CD8-positive, alpha-beta memory T cell (primary cell): ENCODE measurements around the gene ZNF575. TPM values are rescaled to one million over a fixed set of nuclear protein-coding genes. Genes with fewer than 3 reads are reported as not detected.

Experiments
- CTCF ChIA-PET: fragments of 350-600 bp; sonication (Branson Sonifier 250); formaldehyde crosslinking; loops from one replicate; lab custom pipeline; 2021; ENCODE audit warnings: antibody characterized with exemption; lab: Charles Lee
- POLR2A ChIA-PET: fragments of 350-600 bp; sonication (Branson Sonifier 250); formaldehyde crosslinking; loops from one replicate; lab custom pipeline; 2021; ENCODE audit warnings: antibody characterized with exemption; lab: Charles Lee
- DNase-seq, 5 donors: peaks; one replicate each; pipeline versions ENCODE4 v3.0.0 to v3.0.0-alpha.2; 2020 to 2022; ENCODE audit warnings: mixed read lengths in 1 of 5
- H3K27ac ChIP-seq: one replicate; pipeline ENCODE4 v1.7.0; 2013; ENCODE audit warnings: low read depth, mild to moderate bottlenecking, low read length, moderate library complexity
- H3K27me3 ChIP-seq: 2 replicates; pipeline ENCODE4 v1.7.0; 2013; ENCODE audit warnings: low read length, mild to moderate bottlenecking; ENCODE audit not compliant: insufficient read depth, poor library complexity, severe bottlenecking
- H3K36me3 ChIP-seq: 2 replicates; pipeline ENCODE4 v1.7.0; 2013; ENCODE audit warnings: mild to moderate bottlenecking, low read length, moderate library complexity; ENCODE audit not compliant: insufficient read depth
- H3K4me1 ChIP-seq: 2 replicates; pipeline ENCODE4 v1.7.0; 2013; ENCODE audit warnings: mild to moderate bottlenecking, low read length, moderate library complexity; ENCODE audit not compliant: insufficient read depth
- H3K4me3 ChIP-seq: 2 replicates; pipeline ENCODE4 v1.7.0; 2013; ENCODE audit warnings: mild to moderate bottlenecking, low read length
- H3K9me3 ChIP-seq: 2 replicates; pipeline ENCODE4 v1.7.0; 2013; ENCODE audit warnings: mild to moderate bottlenecking, low read length
- H3K27ac Mint-ChIP-seq, 8 donors: one replicate each; pipeline ENCODE4 v1.8.0; 2020 to 2021; ENCODE audit warnings: mixed read lengths in 8 of 8, mild to moderate bottlenecking in 6 of 8, inconsistent platforms in 3 of 8, moderate library complexity in 3 of 8
- H3K27me3 Mint-ChIP-seq, 2 donors: one replicate each; pipeline ENCODE4 v1.8.0; 2020 to 2021; ENCODE audit warnings: mixed read lengths in 2 of 2, mild to moderate bottlenecking in 1 of 2, moderate library complexity in 1 of 2
- H3K36me3 Mint-ChIP-seq, 3 donors: one replicate each; pipeline ENCODE4 v1.8.0; 2020 to 2021; ENCODE audit warnings: mixed read lengths in 3 of 3, inconsistent platforms in 1 of 3, mild to moderate bottlenecking in 1 of 3
- H3K4me1 Mint-ChIP-seq, 3 donors: one replicate each; pipeline ENCODE4 v1.8.0; 2020 to 2021; ENCODE audit warnings: mixed read lengths in 3 of 3, inconsistent platforms in 1 of 3, mild to moderate bottlenecking in 1 of 3
- H3K4me3 Mint-ChIP-seq, 7 donors: one replicate each; pipeline ENCODE4 v1.8.0; 2020 to 2021; ENCODE audit warnings: mixed read lengths in 7 of 7, mild to moderate bottlenecking in 6 of 7, moderate library complexity in 4 of 7, inconsistent platforms in 2 of 7
- H3K9me3 Mint-ChIP-seq, 5 donors: one replicate each; pipeline ENCODE4 v1.8.0; 2020 to 2022; ENCODE audit warnings: mixed read lengths in 5 of 5, mild to moderate bottlenecking in 3 of 5, moderate library complexity in 2 of 5, inconsistent platforms in 1 of 5
- polyA plus RNA-seq: library from polyadenylated mRNA; unstranded; fragments of 300-500 nt; fragmentation: Illumina TruSeq; gene quantifications from one replicate; pipeline ENCODE4 v1.2.3, GENCODE V29; 2021
- total RNA-seq, 2 experiments: library from RNA; stranded (reverse); gene quantifications; one replicate each; pipeline ENCODE4 v1.2.3, GENCODE V29; 2021

The ZNF575 gene
- total and polyA plus RNA-seq, 3 experiments from 2014 or later = 2.1 to 2.6 (median 2.3) TPM

- Mint-ChIP-seq H3K4me3 (peak overlapping the region; percentile 76 to 97 (median 81)), H3K4me1 (peaks cover 22 to 35% (median 34%) of the 10 kb centered on the region in 3 donors), H3K27ac (peak overlapping the region; percentile 73 to 96 (median 85)), H3K9me3 (no peaks in the 10 kb centered on the region), H3K36me3 (peaks cover 0 to 12% (median 3%) of the 10 kb centered on the region in 3 donors), H3K27me3 (no peaks in the 10 kb centered on the region)
- no peak for DNase-seq
- Histone ChIP-seq H3K9me3 (no peaks in the 10 kb centered on the region), H3K4me3 (peak overlapping the region; percentile 76), H3K4me1 (peaks cover 21% of the 10 kb centered on the region), H3K27ac (peak overlapping the region; percentile 49), H3K27me3 (no peaks in the 10 kb centered on the region), H3K36me3 (no peaks in the 10 kb centered on the region)
- ChIA-PET POLR2A (interaction anchor here (1.1 to 2.4 kb wide), 2 partner anchors 69 to 87 kb away, joined by 4 to 6 read pairs; partner anchors contain the start of gene IRGQ), CTCF (interaction anchor here (0.7 to 12.3 kb wide), 3 partner anchors 29 to 83 kb away, joined by 3 to 316 read pairs (median 21); no protein-coding TSS in a partner anchor)
Measured at GRCh38 chr19:43525836-43526771, 6.9 kb upstream of the ZNF575 start.

GRCh38 chr19:43526884-43527859, 5.8 kb upstream of the ZNF575 start, which contains the start of gene ETHE1:
Gene ETHE1, minus strand, starts transcription at chr19:43527201. Its CDS starts 24 bp downstream, at chr19:43527177.
- peak within 1 kb of the TSS; percentile 49 for H3K27ac ChIP-seq
- no peaks in the 10 kb centered on the region for H3K9me3 Mint-ChIP-seq
- POLR2A ChIA-PET = interaction anchor here (0.7 to 2.4 kb wide), 4 partner anchors 22 to 69 kb away, joined by 3 to 9 read pairs (median 6); partner anchors contain the start of genes IRGQ and ZNF576
- peak within 1 kb of the TSS; percentile 76 to 97 (median 81) for H3K4me3 Mint-ChIP-seq
- peak within 1 kb of the TSS; percentile 73 to 96 (median 91) for H3K27ac Mint-ChIP-seq
- H3K9me3 ChIP-seq = no peaks in the 10 kb centered on the region
- H3K36me3 Mint-ChIP-seq = peaks cover 0 to 9% (median 3%) of the 10 kb centered on the region in 3 donors
- H3K36me3 ChIP-seq = no peaks in the 10 kb centered on the region
- H3K4me1 ChIP-seq = peaks cover 22% of the 10 kb centered on the region
- peak; percentile 53 to 80 (median 69) for DNase-seq
- CTCF ChIA-PET = interaction anchor here (1.3 to 12.3 kb wide), 6 partner anchors 7 to 125 kb away, joined by 3 to 316 read pairs (median 15); partner anchors contain the start of genes IRGQ and ZNF576
- H3K27me3 ChIP-seq = no peaks in the 10 kb centered on the region
- peak within 1 kb of the TSS; percentile 76 for H3K4me3 ChIP-seq
- H3K4me1 Mint-ChIP-seq = peaks cover 22 to 35% (median 35%) of the 10 kb centered on the region in 3 donors
- H3K27me3 Mint-ChIP-seq = no peaks in the 10 kb centered on the region

GRCh38 chr19:43527860-43528622, 4.9 kb upstream of the ZNF575 start:
- Mint-ChIP-seq H3K4me1 (peaks cover 28 to 40% (median 39%) of the 10 kb centered on the region in 3 donors), H3K4me3 (peak overlapping the region in 5 of 7 donors; percentile 3 to 76 (median 44)), H3K36me3 (peaks cover 0 to 11% (median 0%) of the 10 kb centered on the region in 3 donors), H3K27me3 (no peaks in the 10 kb centered on the region), H3K9me3 (no peaks in the 10 kb centered on the region), H3K27ac (peak overlapping the region in 2 of 8 donors; percentile 11 to 73)
- Histone ChIP-seq H3K27ac (no peak overlapping the region), H3K36me3 (no peaks in the 10 kb centered on the region), H3K27me3 (no peaks in the 10 kb centered on the region), H3K4me3 (no peak overlapping the region), H3K9me3 (no peaks in the 10 kb centered on the region), H3K4me1 (peaks cover 29% of the 10 kb centered on the region)
- ChIA-PET CTCF (interaction anchor here (1.3 to 12.3 kb wide), 5 partner anchors 8 to 124 kb away, joined by 3 to 316 read pairs (median 13); partner anchors contain the start of genes IRGQ and ZNF576), POLR2A (interaction anchor here (0.7 to 1.3 kb wide), 4 partner anchors 23 to 89 kb away, joined by 3 to 9 read pairs (median 4); partner anchors contain the start of genes IRGQ and ZNF576)
- DNase-seq = no peak

DNA sequence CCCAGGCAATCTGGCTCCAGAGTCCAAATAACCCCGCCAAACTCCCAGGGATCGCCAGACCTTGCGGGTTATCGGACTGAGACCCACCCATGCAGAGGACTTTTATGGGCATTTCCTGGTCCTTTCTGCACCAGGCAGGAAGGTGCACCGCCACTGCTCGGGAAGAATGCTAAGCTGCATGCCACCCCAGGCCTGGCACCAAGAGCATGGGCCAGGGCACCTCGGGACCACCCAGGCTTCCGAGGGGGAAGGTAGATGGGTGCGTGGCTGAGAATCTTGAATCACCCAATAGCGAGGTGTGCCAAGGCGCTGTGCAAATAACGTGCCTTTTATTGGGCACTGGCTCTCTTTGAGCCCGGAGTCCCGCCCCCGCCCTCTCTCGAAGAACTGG, 422 bp upstream of the ZNF575 start:
- Histone ChIP-seq H3K36me3 (no peaks in the 10 kb centered on the region), H3K4me3 (peak overlapping the region; percentile 98), H3K9me3 (no peaks in the 10 kb centered on the region), H3K27ac (peak overlapping the region; percentile 79), H3K4me1 (peaks cover 8% of the 10 kb centered on the region), H3K27me3 (no peaks in the 10 kb centered on the region)
- Mint-ChIP-seq H3K4me3 (peak overlapping the region; percentile 87 to 96 (median 92)), H3K4me1 (peaks cover 18 to 22% (median 21%) of the 10 kb centered on the region in 3 donors), H3K27ac (peak overlapping the region; percentile 86 to 95 (median 91)), H3K36me3 (peaks cover 0 to 14% (median 0%) of the 10 kb centered on the region in 3 donors), H3K27me3 (no peaks in the 10 kb centered on the region), H3K9me3 (peaks cover 0 to 2% (median 0%) of the 10 kb centered on the region in 5 donors)
- CTCF ChIA-PET = interaction anchor here (0.8 to 6.1 kb wide), 9 partner anchors 13 to 136 kb away, joined by 3 to 50 read pairs (median 4); partner anchors contain the start of genes IRGQ and ZNF576
- POLR2A ChIA-PET = interaction anchor here (0.6 to 1.9 kb wide), 8 partner anchors 10 to 136 kb away, joined by 3 to 8 read pairs (median 4); partner anchors contain the start of genes IRGQ, PHLDB3 and ZNF576
- peak in 1 of 5 donors; percentile 26 for DNase-seq

DNA sequence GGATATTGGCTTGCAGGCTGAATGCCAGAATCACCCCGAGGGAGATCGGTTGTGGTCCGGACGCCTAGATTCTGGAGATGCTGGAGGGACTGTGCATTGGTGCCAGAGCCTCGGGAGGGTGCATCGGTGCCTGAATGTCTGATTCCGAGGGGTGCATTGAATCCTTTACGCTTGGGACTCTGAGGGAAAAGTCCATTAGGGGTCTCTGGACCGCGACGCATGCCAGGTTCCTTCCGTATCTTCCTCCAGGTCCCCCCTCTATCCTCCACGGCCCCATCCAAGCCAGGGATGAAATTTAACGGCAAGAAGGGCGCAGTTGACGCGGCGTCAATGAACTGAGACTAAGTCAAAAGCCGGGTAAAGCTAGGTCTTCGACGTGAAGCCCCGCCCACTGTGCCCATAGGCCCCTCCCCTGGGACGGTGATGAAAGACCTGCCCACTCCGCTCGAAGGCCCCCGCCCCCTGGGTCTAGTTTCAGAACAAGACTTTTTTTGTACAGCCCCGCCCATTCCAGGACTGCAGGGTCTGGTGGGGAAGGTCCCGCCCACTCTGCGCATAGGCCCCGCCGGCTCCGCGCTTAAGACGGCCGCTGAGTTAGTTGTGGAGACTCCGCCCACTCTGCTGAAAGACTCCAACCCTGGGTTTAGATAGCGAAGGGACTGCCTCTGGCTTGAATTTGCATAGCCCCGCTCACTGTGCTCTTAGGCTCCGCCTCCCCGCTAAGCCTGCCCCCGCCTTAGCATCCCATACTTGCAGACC, 737 bp downstream of the ZNF575 start:
- Histone ChIP-seq H3K27ac (peak overlapping the region; percentile 79), H3K4me1 (peaks cover 8% of the 10 kb centered on the region), H3K4me3 (peak overlapping the region; percentile 98), H3K9me3 (no peaks in the 10 kb centered on the region), H3K36me3 (no peaks in the 10 kb centered on the region), H3K27me3 (no peaks in the 10 kb centered on the region)
- peak; percentile 91 to 95 (median 92) for DNase-seq
- H3K9me3 Mint-ChIP-seq = peaks cover 0 to 4% (median 2%) of the 10 kb centered on the region in 5 donors
- ChIA-PET CTCF (interaction anchor here (1.0 to 6.1 kb wide), 9 partner anchors 14 to 87 kb away, joined by 3 to 50 read pairs (median 5); partner anchors contain the start of genes IRGQ and ZNF576), POLR2A (interaction anchor here (0.6 to 1.9 kb wide), 6 partner anchors 9 to 135 kb away, joined by 3 to 8 read pairs (median 6); partner anchors contain the start of genes IRGQ and ZNF576)
- H3K27me3 Mint-ChIP-seq = no peaks in the 10 kb centered on the region
- peak overlapping the region; percentile 87 to 99 (median 94) for H3K27ac Mint-ChIP-seq
- peaks cover 5 to 23% (median 6%) of the 10 kb centered on the region in 3 donors for H3K36me3 Mint-ChIP-seq
- peak overlapping the region; percentile 87 to 99 (median 92) for H3K4me3 Mint-ChIP-seq
- H3K4me1 Mint-ChIP-seq = peaks cover 17 to 22% (median 21%) of the 10 kb centered on the region in 3 donors
